ENCODE measurements around the gene USP48.
"Not testable (repeated sequence)": the region's sequence is repeated elsewhere in the genome, so short reads cannot be mapped to it uniquely, and the experiment has no call there.

The USP48 gene

GRCh38 chr1:21774835-21775549 is 8.0 kb downstream of the USP48 start:
- in situ Hi-C loops (cut with MboI; ENCODE audit: low pct_unique_long_range_greater_than_20kb, low sequenced_read_pairs, unreplicated experiment) = no loop called here
- no peak for DNase-seq (ENCODE audit: low spot score)
- no peak for TF ChIP-seq CTCF (IDR thresholded peaks at IDR 0.05; ENCODE audit: extremely low read depth, insufficient read depth, missing control alignments)

GRCh38 chr1:21773585-21773984 is 9.4 kb downstream of the USP48 start:
- in situ Hi-C loops (cut with MboI; ENCODE audit: low pct_unique_long_range_greater_than_20kb, low sequenced_read_pairs, unreplicated experiment) = no loop called here
- TF ChIP-seq CTCF (IDR thresholded peaks at IDR 0.05; ENCODE audit: extremely low read depth, insufficient read depth, missing control alignments) = no peak
- DNase-seq (ENCODE audit: low spot score) = no peak

GRCh38 chr1:21771672-21772071 is 11.3 kb downstream of the USP48 start:
- in situ Hi-C loops (cut with MboI; ENCODE audit: low pct_unique_long_range_greater_than_20kb, low sequenced_read_pairs, unreplicated experiment); DNase-seq (ENCODE audit: low spot score): not testable (repeated sequence)

- in situ Hi-C loops (cut with MboI; ENCODE audit: low pct_unique_long_range_greater_than_20kb, low sequenced_read_pairs, unreplicated experiment); DNase-seq (ENCODE audit: low spot score): not testable (repeated sequence)
These were observed 12.3 kb downstream of the USP48 start for GRCh38 chr1:21770602-21771001.

- TF ChIP-seq CTCF (IDR thresholded peaks at IDR 0.05; ENCODE audit: extremely low read depth, insufficient read depth, missing control alignments) = no peak
- in situ Hi-C loops (cut with MboI; ENCODE audit: low pct_unique_long_range_greater_than_20kb, low sequenced_read_pairs, unreplicated experiment) = no loop called here
- DNase-seq (ENCODE audit: low spot score) = no peak
These were observed 12.7 kb downstream of the USP48 start for GRCh38 chr1:21770201-21770600.

GRCh38 chr1:21767106-21767505 is 15.8 kb downstream of the USP48 start:
- in situ Hi-C loops (cut with MboI; ENCODE audit: low pct_unique_long_range_greater_than_20kb, low sequenced_read_pairs, unreplicated experiment); DNase-seq (ENCODE audit: low spot score): not testable (repeated sequence)

GRCh38 chr1:21766210-21766609 is 16.7 kb downstream of the USP48 start:
- no peak for DNase-seq (ENCODE audit: low spot score)
- no peak for TF ChIP-seq CTCF (IDR thresholded peaks at IDR 0.05; ENCODE audit: extremely low read depth, insufficient read depth, missing control alignments)
- in situ Hi-C loops (cut with MboI; ENCODE audit: low pct_unique_long_range_greater_than_20kb, low sequenced_read_pairs, unreplicated experiment) = no loop called here

GRCh38 chr1:21764615-21765423 is 18.1 kb downstream of the USP48 start:
- DNase-seq (ENCODE audit: low spot score) = no peak
- in situ Hi-C loops (cut with MboI; ENCODE audit: low pct_unique_long_range_greater_than_20kb, low sequenced_read_pairs, unreplicated experiment) = no loop called here

More at GRCh38 chr1:21764615-21765423, 18.1 kb downstream of the USP48 start:
- TF ChIP-seq CTCF (IDR thresholded peaks at IDR 0.05; ENCODE audit: extremely low read depth, insufficient read depth, missing control alignments) = no peak

Data from GM13977 (cell line).